SK-N-SH treated with all-trans-retinoic acid at 6 μM for 48 hours (cell line): ENCODE results near the gene CDH4.

Source experiments
- ARNTL ChIP-seq: fragments of 450-650 bp; formaldehyde crosslinking; IDR thresholded peaks from 2 replicates; pipeline ENCODE4 v1.5.0; 2020; ENCODE audit warnings: low read depth, mild to moderate bottlenecking, moderate library complexity, borderline replicate concordance
- CSDC2 ChIP-seq: fragments of 250-450 bp; sonication (Bioruptor Pico); IDR thresholded peaks from 2 replicates; pipeline ENCODE4 v1.5.0; 2020; ENCODE audit warnings: mild to moderate bottlenecking, moderate library complexity
- ESRRG ChIP-seq: fragments of 250-450 bp; sonication (Bioruptor Pico); IDR thresholded peaks from 2 replicates; pipeline ENCODE4 v1.6.1; 2021; ENCODE audit warnings: mild to moderate bottlenecking
- GLIS3 ChIP-seq: fragments of 250-450 bp; sonication (Bioruptor Pico); IDR thresholded peaks from 2 replicates; pipeline ENCODE4 v1.5.0; 2020; ENCODE audit warnings: mild to moderate bottlenecking, moderate library complexity
- OSR1 ChIP-seq: fragments of 250-450 bp; sonication (Bioruptor Pico); IDR thresholded peaks from 2 replicates; pipeline ENCODE4 v1.8.0; 2022; ENCODE audit warnings: moderate library complexity, mild to moderate bottlenecking, inconsistent platforms
- PPARA ChIP-seq: fragments of 250-450 bp; sonication (Bioruptor Pico); IDR thresholded peaks from 2 replicates; pipeline ENCODE4 v1.5.0; 2020; ENCODE audit warnings: mild to moderate bottlenecking, borderline replicate concordance
- TCF4 ChIP-seq: fragments of 250-450 bp; sonication (Bioruptor Pico); IDR thresholded peaks from 2 replicates; pipeline ENCODE4 v1.8.0; 2021; ENCODE audit warnings: mild to moderate bottlenecking, moderate library complexity, borderline replicate concordance
- ZFP3 ChIP-seq: fragments of 250-450 bp; sonication (Bioruptor Pico); IDR thresholded peaks from 2 replicates; pipeline ENCODE4 v1.5.0; 2020; ENCODE audit warnings: mild to moderate bottlenecking, moderate library complexity
- ZFP30 ChIP-seq: fragments of 450-650 bp; formaldehyde crosslinking; IDR thresholded peaks from 2 replicates; pipeline ENCODE4 v1.5.0; 2022; ENCODE audit warnings: mild to moderate bottlenecking, moderate library complexity
- ZNF70 ChIP-seq: fragments of 450-650 bp; formaldehyde crosslinking; IDR thresholded peaks from 2 replicates; pipeline ENCODE4 v1.5.0; 2020; ENCODE audit warnings: mild to moderate bottlenecking, moderate library complexity
- ZNF8 ChIP-seq: fragments of 450-650 bp; formaldehyde crosslinking; IDR thresholded peaks from 2 replicates; pipeline ENCODE4 v1.5.0; 2020; ENCODE audit warnings: mild to moderate bottlenecking, moderate library complexity
- TF ChIP-seq, protein P1 (sequence below): fragments of 250-450 bp; sonication (Bioruptor Pico); IDR thresholded peaks from 2 replicates; pipeline ENCODE4 v1.5.1; 2020; ENCODE audit warnings: low read depth, mild to moderate bottlenecking, moderate library complexity

DNA sequence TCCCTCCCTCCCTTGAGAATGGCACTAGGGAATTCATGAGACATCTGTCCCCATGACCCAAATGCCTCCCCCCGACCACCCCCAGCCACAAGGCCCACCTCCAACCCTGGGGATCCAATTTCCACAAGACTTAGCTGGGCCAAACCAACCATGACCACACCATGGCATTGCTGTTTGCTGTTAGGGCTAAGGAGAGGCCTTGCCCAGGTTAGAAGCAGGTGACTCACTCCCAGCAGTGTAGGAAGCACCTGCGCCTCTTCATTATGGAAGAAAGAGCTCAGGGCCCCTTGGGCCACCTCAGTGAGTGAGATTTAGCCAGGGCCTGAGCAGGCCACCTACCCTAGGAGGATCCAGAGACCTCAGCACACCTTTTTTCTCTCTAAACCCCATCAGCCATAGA is 475.7 kb downstream of the CDH4 start:
- TF ChIP-seq CSDC2 (CRISPR knock-in tag): no peak
- TF ChIP-seq, protein P1, sequence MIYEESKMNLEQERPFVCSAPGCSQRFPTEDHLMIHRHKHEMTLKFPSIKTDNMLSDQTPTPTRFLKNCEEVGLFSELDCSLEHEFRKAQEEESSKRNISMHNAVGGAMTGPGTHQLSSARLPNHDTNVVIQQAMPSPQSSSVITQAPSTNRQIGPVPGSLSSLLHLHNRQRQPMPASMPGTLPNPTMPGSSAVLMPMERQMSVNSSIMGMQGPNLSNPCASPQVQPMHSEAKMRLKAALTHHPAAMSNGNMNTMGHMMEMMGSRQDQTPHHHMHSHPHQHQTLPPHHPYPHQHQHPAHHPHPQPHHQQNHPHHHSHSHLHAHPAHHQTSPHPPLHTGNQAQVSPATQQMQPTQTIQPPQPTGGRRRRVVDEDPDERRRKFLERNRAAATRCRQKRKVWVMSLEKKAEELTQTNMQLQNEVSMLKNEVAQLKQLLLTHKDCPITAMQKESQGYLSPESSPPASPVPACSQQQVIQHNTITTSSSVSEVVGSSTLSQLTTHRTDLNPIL: no peak
- no peak for TF ChIP-seq ESRRG (CRISPR knock-in tag)
- no peak for TF ChIP-seq ZNF8 (CRISPR knock-in tag)
- no peak for TF ChIP-seq OSR1
- TF ChIP-seq GLIS3 (CRISPR knock-in tag): no peak
- no peak for TF ChIP-seq TCF4 (CRISPR knock-in tag)
- no peak for TF ChIP-seq ZFP30 (CRISPR knock-in tag)
- TF ChIP-seq ZNF70 (CRISPR knock-in tag): no peak
- no peak for TF ChIP-seq ARNTL (CRISPR knock-in tag)
- no peak for TF ChIP-seq ZFP3 (CRISPR knock-in tag)
- TF ChIP-seq PPARA (CRISPR knock-in tag): no peak
